ENCODE data around the gene ITGA6.

DNA sequence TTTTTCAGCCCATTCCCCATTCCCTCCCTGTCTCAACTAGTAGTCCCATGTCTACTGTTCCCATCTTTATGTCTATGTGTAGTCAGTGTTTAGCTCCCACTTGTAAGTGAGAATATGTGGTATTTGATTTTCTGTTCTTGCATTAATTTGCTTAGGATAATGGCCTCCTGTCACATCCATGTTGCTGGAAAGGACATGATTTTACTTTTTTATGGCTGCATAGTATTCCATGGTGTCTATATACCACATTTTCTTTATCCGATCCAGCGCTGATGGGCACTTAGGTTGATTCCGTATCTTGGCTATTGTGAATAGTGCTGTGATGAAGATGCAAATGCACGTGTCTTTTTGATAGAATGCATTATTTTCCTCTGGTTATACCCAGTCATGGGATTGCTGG lies 21.7 kb upstream of the ITGA6 start:
- TF ChIP-seq PHF8 (IDR thresholded peaks at IDR 0.05; ENCODE audit: borderline replicate concordance, low read depth): no peak
- TF ChIP-seq ZFP36 (IDR thresholded peaks at IDR 0.05; ENCODE audit: borderline replicate concordance, partially characterized antibody): no peak
- no peak for TF ChIP-seq PBX3 (IDR thresholded peaks at IDR 0.05)
- no peak for TF ChIP-seq BHLHE40 (IDR thresholded peaks at IDR 0.05; ENCODE audit: low read depth, low read length)
- TF ChIP-seq, protein P1, sequence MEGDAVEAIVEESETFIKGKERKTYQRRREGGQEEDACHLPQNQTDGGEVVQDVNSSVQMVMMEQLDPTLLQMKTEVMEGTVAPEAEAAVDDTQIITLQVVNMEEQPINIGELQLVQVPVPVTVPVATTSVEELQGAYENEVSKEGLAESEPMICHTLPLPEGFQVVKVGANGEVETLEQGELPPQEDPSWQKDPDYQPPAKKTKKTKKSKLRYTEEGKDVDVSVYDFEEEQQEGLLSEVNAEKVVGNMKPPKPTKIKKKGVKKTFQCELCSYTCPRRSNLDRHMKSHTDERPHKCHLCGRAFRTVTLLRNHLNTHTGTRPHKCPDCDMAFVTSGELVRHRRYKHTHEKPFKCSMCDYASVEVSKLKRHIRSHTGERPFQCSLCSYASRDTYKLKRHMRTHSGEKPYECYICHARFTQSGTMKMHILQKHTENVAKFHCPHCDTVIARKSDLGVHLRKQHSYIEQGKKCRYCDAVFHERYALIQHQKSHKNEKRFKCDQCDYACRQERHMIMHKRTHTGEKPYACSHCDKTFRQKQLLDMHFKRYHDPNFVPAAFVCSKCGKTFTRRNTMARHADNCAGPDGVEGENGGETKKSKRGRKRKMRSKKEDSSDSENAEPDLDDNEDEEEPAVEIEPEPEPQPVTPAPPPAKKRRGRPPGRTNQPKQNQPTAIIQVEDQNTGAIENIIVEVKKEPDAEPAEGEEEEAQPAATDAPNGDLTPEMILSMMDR (IDR thresholded peaks at IDR 0.05): no peak
- TF ChIP-seq HOXA7 (CRISPR knock-in tag; IDR thresholded peaks at IDR 0.05): no peak
- TF ChIP-seq MAX (IDR thresholded peaks at IDR 0.05): no peak

All from A549 (cell line).